Measurements from ENCODE around the gene HDAC3.

DNA sequence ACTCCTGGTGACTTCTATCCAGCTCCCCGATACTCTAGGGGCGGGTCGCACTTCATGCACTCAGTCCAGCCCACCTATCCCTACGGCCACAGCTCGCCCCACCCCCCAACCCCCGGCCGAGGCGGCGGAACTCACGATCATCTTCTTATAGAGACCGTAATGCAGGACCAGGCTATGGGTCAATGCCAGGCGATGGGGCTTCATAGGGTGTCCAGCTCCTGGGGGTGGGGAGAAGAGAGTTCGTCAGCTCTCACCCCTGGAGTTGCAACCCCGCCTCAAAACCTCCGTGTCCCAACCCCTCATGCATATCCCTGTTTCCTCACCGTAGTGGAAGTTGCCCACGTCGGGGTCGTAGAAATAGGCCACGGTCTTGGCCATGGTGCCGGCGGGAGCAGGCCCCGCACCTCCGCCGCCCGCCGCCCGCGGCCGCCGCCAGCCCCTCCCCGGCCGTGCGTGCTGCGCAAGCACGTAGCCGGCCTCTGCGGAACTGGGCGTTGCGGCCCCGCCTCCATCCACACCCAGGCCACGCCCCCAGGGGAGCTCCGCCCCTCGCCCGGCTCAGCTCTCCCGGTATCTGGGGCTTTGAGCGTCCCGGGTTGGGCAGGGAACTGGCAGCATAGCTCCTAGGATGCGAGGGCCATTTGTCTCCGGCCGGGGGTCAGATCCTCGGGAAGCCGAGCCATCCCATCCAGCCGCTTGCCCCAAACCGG, at the start of gene HDAC3, which contains the start of gene RELL2:
- no peak for TF ChIP-seq EZH2phosphoT487 (IDR thresholded peaks at IDR 0.05; ENCODE audit: borderline replicate concordance, low read length)
- TF ChIP-seq, protein P1, sequence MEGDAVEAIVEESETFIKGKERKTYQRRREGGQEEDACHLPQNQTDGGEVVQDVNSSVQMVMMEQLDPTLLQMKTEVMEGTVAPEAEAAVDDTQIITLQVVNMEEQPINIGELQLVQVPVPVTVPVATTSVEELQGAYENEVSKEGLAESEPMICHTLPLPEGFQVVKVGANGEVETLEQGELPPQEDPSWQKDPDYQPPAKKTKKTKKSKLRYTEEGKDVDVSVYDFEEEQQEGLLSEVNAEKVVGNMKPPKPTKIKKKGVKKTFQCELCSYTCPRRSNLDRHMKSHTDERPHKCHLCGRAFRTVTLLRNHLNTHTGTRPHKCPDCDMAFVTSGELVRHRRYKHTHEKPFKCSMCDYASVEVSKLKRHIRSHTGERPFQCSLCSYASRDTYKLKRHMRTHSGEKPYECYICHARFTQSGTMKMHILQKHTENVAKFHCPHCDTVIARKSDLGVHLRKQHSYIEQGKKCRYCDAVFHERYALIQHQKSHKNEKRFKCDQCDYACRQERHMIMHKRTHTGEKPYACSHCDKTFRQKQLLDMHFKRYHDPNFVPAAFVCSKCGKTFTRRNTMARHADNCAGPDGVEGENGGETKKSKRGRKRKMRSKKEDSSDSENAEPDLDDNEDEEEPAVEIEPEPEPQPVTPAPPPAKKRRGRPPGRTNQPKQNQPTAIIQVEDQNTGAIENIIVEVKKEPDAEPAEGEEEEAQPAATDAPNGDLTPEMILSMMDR (conservative IDR thresholded peaks at IDR 0.05; ENCODE audit: low read depth, low read length), result no peak

All from PC-3 (cell line).